ENCODE results near the gene GALNT16. TPM values are rescaled to one million over a fixed set of nuclear protein-coding genes. Genes with fewer than 3 reads are reported as not detected.

Gene GALNT16
- total and polyA plus RNA-seq, 7 donors, result 2.4 to 20.5 (median 5.3) TPM; not detected in 1

- intact Hi-C loops (cut with DNase I), result no loop called here
- Histone ChIP-seq H3K27ac (no peak overlapping the region), H3K4me3 (no peak overlapping the region), H3K36me3 (no peaks in the 10 kb centered on the region), H3K27me3 (no peaks in the 10 kb centered on the region), H3K9me3 (no peaks in the 10 kb centered on the region), H3K4me1 (no peaks in the 10 kb centered on the region)
- no peak for TF ChIP-seq POLR2AphosphoS5 (IDR thresholded peaks at IDR 0.05)
- TF ChIP-seq CTCF (IDR thresholded peaks at IDR 0.05), result no peak
- WGBS, 2 donors, result 87 to 93% methylated on average over 11 of the region's 11 CpGs
- DNase-seq, result peak; percentile 48
These were observed 63.5 kb downstream of the GALNT16 start for GRCh38 chr14:69323266-69323998.

- Histone ChIP-seq H3K27me3 (no peaks in the 10 kb centered on the region), H3K9me3 (no peaks in the 10 kb centered on the region), H3K4me3 (no peak overlapping the region), H3K36me3 (no peaks in the 10 kb centered on the region), H3K27ac (no peak overlapping the region), H3K4me1 (no peaks in the 10 kb centered on the region)
- 90 to 92% methylated on average over 1 of the region's 1 CpG for WGBS, 2 donors
- DNase-seq, result no peak
- TF ChIP-seq POLR2A (IDR thresholded peaks at IDR 0.05), result no peak
- no peak for TF ChIP-seq EP300 (IDR thresholded peaks at IDR 0.05)
- TF ChIP-seq CTCF (IDR thresholded peaks at IDR 0.05), result no peak
- no peak for TF ChIP-seq POLR2AphosphoS5 (IDR thresholded peaks at IDR 0.05)
- intact Hi-C loops (cut with DNase I), result no loop called here
These were observed 64.0 kb downstream of the GALNT16 start for GRCh38 chr14:69323999-69324282.

GRCh38 chr14:69324341-69324931 is 64.5 kb downstream of the GALNT16 start:
- no peaks in the 10 kb centered on the region for H3K4me1 ChIP-seq
- peak; percentile 46 for DNase-seq
- H3K9me3 ChIP-seq, result no peaks in the 10 kb centered on the region
- no peak overlapping the region for H3K4me3 ChIP-seq
- no peaks in the 10 kb centered on the region for H3K36me3 ChIP-seq
- TF ChIP-seq EP300 (IDR thresholded peaks at IDR 0.05), result no peak
- no peak for TF ChIP-seq POLR2AphosphoS5 (IDR thresholded peaks at IDR 0.05)
- TF ChIP-seq CTCF (IDR thresholded peaks at IDR 0.05), result no peak
- TF ChIP-seq POLR2A (IDR thresholded peaks at IDR 0.05), result no peak
- no peak overlapping the region for H3K27ac ChIP-seq
- intact Hi-C loops (cut with DNase I), result no loop called here
- 94 to 95% methylated on average over 9 of the region's 9 CpGs for WGBS, 2 donors
- no peaks in the 10 kb centered on the region for H3K27me3 ChIP-seq

- Histone ChIP-seq H3K27ac (no peak overlapping the region), H3K36me3 (no peaks in the 10 kb centered on the region), H3K4me3 (no peak overlapping the region), H3K27me3 (no peaks in the 10 kb centered on the region), H3K9me3 (no peaks in the 10 kb centered on the region), H3K4me1 (no peaks in the 10 kb centered on the region)
- intact Hi-C loops (cut with DNase I), result no loop called here
- WGBS, 2 donors, result 91 to 92% methylated on average over 8 of the region's 8 CpGs
- TF ChIP-seq POLR2AphosphoS5 (IDR thresholded peaks at IDR 0.05) (no peak), CTCF (IDR thresholded peaks at IDR 0.05) (no peak), POLR2A (IDR thresholded peaks at IDR 0.05) (no peak), EP300 (IDR thresholded peaks at IDR 0.05) (no peak)
- DNase-seq, result peak; percentile 36
These were observed 65.1 kb downstream of the GALNT16 start for GRCh38 chr14:69325086-69325485.
